KOPT-K1 (cell line): ENCODE data around the gene CD276.
"Not testable (repeated sequence)": the region's sequence is repeated elsewhere in the genome, so short reads cannot be mapped to it uniquely, and the experiment has no call there.

Experiments used
- H3K27ac ChIP-seq: fragments of 200-600 bp; sonication (generic); 2 replicates; pipeline ENCODE4 v1.5.1; 2016; ENCODE audit warnings: antibody characterized with exemption, mild to moderate bottlenecking, low read depth, low read length; ENCODE audit not compliant: poor library complexity, severe bottlenecking
- H3K36me3 ChIP-seq: fragments of 200-600 bp; sonication (generic); 2 replicates; pipeline ENCODE4 v1.5.1; 2017; ENCODE audit warnings: antibody characterized with exemption, mild to moderate bottlenecking, low read length, moderate library complexity; ENCODE audit not compliant: insufficient read depth
- H3K9me3 ChIP-seq: fragments of 200-600 bp; sonication (generic); 2 replicates; pipeline ENCODE4 v1.5.1; 2017; ENCODE audit warnings: antibody characterized with exemption, low read length, mild to moderate bottlenecking; ENCODE audit not compliant: insufficient read depth, poor library complexity, severe bottlenecking

Gene CD276

DNA sequence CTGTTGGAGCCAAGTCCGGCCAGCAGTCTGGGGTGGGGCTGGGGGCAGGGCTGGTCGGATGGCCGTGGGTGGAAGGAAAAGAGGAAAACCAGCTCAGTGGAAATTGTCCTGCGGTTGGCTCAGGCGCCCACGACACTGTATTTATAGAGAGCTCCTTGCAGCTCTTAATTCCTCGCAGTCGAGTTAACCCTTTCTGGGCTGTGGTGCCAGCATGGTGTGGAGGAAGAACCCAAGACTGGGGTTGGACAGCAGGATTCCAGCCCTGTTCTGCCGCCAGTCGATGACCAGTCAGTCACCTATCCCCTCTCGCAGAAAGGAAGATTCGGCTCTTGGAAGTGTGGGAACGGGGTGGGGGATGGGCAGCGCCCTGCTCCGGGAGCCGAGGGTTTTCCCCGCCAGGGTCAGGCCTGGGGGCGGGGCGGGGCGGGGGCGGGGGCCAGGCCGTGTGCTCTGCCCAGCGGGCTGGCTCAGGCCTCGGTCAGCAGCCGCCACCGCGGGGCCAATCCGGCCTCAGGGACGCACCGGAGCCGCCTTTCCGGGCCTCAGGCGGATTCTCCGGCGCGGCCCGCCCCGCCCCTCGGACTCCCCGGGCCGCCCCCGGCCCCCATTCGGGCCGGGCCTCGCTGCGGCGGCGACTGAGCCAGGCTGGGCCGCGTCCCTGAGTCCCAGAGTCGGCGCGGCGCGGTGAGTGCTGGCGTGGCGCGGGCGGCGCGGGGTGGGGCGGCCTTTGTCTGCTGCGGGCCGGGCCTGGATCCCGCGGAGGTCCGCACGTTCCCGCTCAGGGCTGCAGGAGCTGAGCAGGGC is at the start of gene CD276:
Gene CD276, plus strand, starts transcription at position 607 of the 804 bp plus-strand sequence. CDS start 15,257 bp downstream, outside the sequence.
- no peak within 1 kb of the TSS for H3K27ac ChIP-seq
- no peaks in the 10 kb centered on the region for H3K36me3 ChIP-seq
- no peaks in the 10 kb centered on the region for H3K9me3 ChIP-seq

DNA sequence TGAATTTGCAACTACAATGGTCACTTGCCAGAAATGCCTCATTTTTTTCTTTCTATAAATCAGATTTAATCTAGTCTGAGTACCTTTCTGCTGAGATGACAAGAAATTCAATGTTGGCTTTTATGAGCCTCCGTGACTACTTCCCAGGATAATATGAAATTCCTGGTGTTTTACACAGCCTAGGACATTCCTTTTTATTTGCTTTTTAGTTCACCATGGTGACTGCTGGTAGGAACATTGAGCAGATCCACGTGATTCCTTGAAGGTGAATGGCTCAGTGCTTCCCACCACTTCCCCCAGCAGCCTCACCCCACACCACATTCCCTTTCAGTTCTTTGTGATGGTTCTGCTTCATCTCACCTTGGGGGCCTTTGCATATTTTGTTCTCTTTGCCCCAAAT is 46.7 kb upstream of the CD276 start:
- Histone ChIP-seq H3K27ac (no peak overlapping the region), H3K36me3 (no peaks in the 10 kb centered on the region)

DNA sequence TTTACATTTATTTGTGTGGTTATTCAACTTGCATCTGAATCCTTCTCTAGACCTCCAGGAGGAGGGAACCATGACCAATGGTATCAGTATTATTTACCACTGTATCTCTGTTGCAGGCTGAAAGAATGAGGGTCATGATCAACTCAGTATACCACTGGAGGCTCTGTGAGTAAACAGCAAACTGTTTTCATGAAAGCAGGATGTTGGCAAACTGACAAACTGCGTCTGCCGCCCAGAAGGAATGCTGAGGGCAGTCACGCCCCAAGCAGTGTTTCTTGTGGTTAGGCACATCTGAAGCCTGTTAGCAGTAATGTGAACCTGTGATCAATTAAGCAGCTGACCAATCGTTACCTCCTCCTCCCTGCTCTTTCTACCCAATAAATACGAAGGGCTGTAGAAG is 44.7 kb upstream of the CD276 start:
- peaks cover 22% of the 10 kb centered on the region for H3K9me3 ChIP-seq
- not testable (repeated sequence) for H3K27ac ChIP-seq, H3K36me3 ChIP-seq

More for the DNA sequence above, 46.7 kb upstream of the CD276 start:
- H3K9me3 ChIP-seq: peaks cover 22% of the 10 kb centered on the region

GRCh38 chr15:73647259-73648013 is 36.7 kb upstream of the CD276 start:
- Histone ChIP-seq H3K27ac (no peak overlapping the region), H3K9me3 (no peaks in the 10 kb centered on the region), H3K36me3 (no peaks in the 10 kb centered on the region)

- H3K9me3 ChIP-seq: no peaks in the 10 kb centered on the region
- H3K36me3 ChIP-seq: no peaks in the 10 kb centered on the region
- no peak overlapping the region for H3K27ac ChIP-seq
Observed at GRCh38 chr15:73648014-73648295, 36.2 kb upstream of the CD276 start.

- H3K27ac ChIP-seq: no peak overlapping the region
- H3K36me3 ChIP-seq: no peaks in the 10 kb centered on the region
- H3K9me3 ChIP-seq: no peaks in the 10 kb centered on the region
Observed at GRCh38 chr15:73650416-73651126, 33.6 kb upstream of the CD276 start.

- Histone ChIP-seq H3K27ac (no peak overlapping the region), H3K9me3 (no peaks in the 10 kb centered on the region), H3K36me3 (no peaks in the 10 kb centered on the region)
Observed at GRCh38 chr15:73654659-73655058, 29.5 kb upstream of the CD276 start.

GRCh38 chr15:73655724-73656123 is 28.5 kb upstream of the CD276 start:
- H3K36me3 ChIP-seq: no peaks in the 10 kb centered on the region
- no peak overlapping the region for H3K27ac ChIP-seq
- no peaks in the 10 kb centered on the region for H3K9me3 ChIP-seq

DNA sequence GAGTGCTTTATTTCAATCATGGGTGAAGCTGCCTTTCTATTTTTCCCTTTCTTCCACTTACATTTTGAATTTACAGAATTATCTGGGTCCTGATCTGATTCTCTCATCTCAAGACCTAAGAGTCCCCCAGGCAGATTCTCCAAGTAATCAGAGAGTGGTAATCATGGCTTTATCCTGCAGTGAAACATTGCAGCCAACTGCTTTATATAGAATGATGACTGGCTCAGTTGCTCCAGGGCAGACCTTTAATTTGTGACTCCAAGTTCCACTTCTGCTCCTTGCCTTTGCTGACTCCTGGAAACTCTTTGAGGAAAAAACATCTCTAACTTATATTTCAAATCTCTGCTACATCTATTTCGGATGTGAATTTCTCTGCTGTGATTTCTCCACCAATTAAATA is 25.5 kb upstream of the CD276 start:
- no peaks in the 10 kb centered on the region for H3K36me3 ChIP-seq

DNA sequence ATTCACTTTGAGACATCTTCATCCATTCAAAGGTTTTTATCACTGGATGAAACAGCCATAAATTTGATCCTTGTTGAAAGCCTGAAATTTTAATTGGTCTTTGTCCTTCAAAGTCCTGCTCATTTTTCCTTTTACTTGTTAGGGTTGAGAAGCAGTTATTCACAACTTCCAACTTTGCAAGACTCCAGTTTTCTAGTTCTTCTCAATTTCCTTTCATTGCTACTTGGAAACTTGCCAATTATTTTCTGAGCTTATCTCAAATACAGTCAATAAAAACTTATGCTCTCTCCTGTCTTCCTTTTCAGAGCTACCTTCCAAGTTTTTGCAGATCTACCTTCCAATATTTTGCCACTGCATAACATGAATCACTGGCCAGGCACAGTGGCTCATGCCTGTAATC is 23.7 kb upstream of the CD276 start:
- Histone ChIP-seq H3K27ac (no peak overlapping the region), H3K36me3 (no peaks in the 10 kb centered on the region)

More for the DNA sequence above, 25.5 kb upstream of the CD276 start:
- Histone ChIP-seq H3K9me3 (peaks cover 9% of the 10 kb centered on the region), H3K27ac (no peak overlapping the region)

DNA sequence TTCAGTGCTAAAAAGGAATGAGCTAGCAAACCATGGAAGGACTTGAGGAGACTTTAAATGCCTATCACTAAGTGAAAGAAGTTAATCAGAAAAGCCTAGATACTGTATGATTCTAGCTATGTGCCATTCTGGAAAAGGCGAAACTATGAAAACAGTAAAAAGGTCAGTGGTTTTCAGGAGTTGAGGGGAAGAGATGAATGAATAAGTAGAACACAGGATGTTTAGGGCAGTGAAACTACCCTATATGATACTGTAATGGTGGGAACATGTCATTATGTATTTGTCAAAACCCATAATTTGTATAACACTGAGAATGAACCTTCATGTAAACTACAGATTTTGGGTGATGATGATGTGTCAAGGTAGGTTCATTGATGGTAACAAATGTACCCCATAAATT is 9.6 kb upstream of the CD276 start:
- no peaks in the 10 kb centered on the region for H3K36me3 ChIP-seq
- H3K9me3 ChIP-seq: peaks cover 16% of the 10 kb centered on the region
- H3K27ac ChIP-seq: no peak overlapping the region

More for the DNA sequence above, 23.7 kb upstream of the CD276 start:
- peaks cover 9% of the 10 kb centered on the region for H3K9me3 ChIP-seq

DNA sequence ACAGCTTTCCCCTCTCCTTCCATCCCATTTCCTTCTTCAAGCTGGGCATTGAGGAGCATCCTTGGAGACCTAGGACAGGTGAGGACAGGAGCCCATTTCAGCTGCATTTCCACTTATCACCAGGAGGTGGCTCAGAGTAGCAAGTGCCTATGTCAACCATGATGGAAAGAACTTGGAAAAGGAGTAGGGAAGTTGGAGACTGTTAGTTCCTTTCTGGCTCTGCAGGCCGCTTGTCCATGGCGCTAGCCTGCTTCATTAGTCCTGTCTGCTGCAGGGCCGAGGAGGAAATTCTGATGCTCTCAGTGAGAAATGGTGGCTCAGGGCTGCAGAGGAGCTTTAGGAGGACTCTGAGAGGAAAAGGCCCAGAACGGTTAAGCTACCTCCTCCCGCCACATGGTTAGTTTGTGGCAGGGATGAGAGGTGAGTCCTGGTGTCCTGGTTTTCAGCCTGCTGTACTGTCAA is 7.0 kb upstream of the CD276 start:
- no peak overlapping the region for H3K27ac ChIP-seq
- no peaks in the 10 kb centered on the region for H3K36me3 ChIP-seq
- peaks cover 9% of the 10 kb centered on the region for H3K9me3 ChIP-seq

DNA sequence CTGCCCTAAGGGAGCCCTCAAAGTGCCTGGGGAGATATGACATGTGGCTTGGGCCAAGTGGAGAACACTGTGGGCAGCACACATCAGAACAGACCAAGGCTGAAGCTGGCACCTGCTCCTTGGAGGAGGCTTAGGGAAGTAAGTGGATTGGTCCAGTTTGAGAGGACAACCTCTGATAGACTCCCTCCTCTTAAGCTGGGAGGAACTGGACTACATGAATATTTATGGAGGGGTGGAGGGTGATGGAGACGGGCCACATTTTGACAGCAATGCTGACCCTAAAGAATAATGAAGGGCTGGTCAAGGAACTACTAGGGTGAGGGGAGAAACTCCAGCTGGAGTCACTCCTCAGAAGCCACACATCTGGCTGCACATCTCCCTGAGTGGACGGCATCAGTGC is 6.5 kb upstream of the CD276 start:
- Histone ChIP-seq H3K9me3 (peaks cover 3% of the 10 kb centered on the region), H3K27ac (no peak overlapping the region)

GRCh38 chr15:73678498-73678897 is 5.7 kb upstream of the CD276 start:
- Histone ChIP-seq H3K36me3 (no peaks in the 10 kb centered on the region), H3K9me3 (no peaks in the 10 kb centered on the region), H3K27ac (no peak overlapping the region)

More for the DNA sequence above, 6.5 kb upstream of the CD276 start:
- H3K36me3 ChIP-seq: no peaks in the 10 kb centered on the region

DNA sequence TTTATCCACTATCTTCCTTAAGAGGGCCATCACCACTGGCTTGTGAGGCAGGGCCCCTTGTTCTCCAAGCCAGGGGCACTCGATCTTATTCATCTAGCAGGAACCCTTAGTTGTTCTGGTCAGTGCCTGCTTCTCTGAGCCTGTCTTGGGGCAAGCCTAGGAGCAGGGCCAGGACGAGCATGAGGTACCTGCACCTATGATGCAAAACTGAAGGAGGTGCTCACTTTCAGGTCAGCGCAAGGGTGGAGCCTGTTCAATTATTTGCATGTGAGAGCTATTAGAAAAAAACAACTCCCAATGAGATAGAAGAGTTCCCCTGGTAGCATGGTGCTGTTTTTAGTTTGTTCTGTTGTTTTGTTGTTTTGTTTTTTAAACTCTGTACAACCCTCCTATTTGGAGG is 5.0 kb upstream of the CD276 start:
- Histone ChIP-seq H3K27ac (no peak overlapping the region), H3K9me3 (no peaks in the 10 kb centered on the region)

More for the DNA sequence above, 5.0 kb upstream of the CD276 start:
- H3K36me3 ChIP-seq: no peaks in the 10 kb centered on the region
